WI38 (cell line): ENCODE measurements around the gene RAB3IL1.

Experiments
- H3K4me3 ChIP-seq: 2 replicates; pipeline ENCODE4 v1.5.1; 2011; ENCODE audit warnings: low read depth, mild to moderate bottlenecking, control low read depth, low read length
- CTCF ChIP-seq: IDR thresholded peaks from 2 replicates; pipeline ENCODE4 v1.5.1; 2012; ENCODE audit warnings: low read depth, mild to moderate bottlenecking, control low read depth, low read length

The RAB3IL1 gene

GRCh38 chr11:61961570-61962212 is 44.3 kb upstream of the RAB3IL1 start:
- no peak for TF ChIP-seq CTCF
- H3K4me3 ChIP-seq = no peak overlapping the region

GRCh38 chr11:61960532-61960931 is 43.2 kb upstream of the RAB3IL1 start:
- H3K4me3 ChIP-seq = no peak overlapping the region
- TF ChIP-seq CTCF = no peak

GRCh38 chr11:61959678-61960077 is 42.3 kb upstream of the RAB3IL1 start:
- no peak overlapping the region for H3K4me3 ChIP-seq
- TF ChIP-seq CTCF = no peak

- H3K4me3 ChIP-seq = no peak overlapping the region
- no peak for TF ChIP-seq CTCF
Observed at GRCh38 chr11:61959114-61959513, 41.7 kb upstream of the RAB3IL1 start.

GRCh38 chr11:61958590-61958989 is 41.2 kb upstream of the RAB3IL1 start:
- TF ChIP-seq CTCF = no peak
- H3K4me3 ChIP-seq = no peak overlapping the region

GRCh38 chr11:61957021-61957770 is 39.8 kb upstream of the RAB3IL1 start:
- no peak for TF ChIP-seq CTCF
- H3K4me3 ChIP-seq = no peak overlapping the region
